ENCODE data around the gene PCDH9.

DNA sequence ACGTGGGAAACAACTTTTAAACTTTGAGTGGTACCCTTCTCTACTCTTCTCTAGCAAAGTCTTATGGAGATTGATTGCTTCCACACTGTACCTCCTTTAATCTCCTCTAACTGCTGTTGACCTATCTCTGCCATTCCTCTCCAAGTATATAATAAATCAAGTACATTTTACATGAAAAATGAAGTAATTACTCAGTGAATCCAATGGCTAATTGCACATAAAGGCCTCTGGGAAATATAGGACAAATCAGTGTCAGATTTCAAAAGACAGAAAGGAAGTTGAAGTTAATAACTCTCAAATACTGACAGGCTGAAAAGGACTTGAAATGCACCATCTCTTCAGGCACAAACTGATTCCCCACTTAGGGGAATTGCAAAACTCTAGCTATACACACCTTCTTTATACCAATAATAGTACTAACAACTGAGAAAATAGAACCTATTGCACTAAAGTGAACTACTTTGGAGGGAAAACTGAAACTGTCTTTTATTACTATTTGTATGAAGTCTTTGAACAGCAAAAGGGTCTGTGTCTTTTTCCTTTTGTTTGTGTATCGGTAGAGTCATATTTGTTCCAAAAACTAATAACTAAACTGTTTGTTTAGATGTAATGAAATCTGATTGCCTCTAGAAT is 701.1 kb downstream of the PCDH9 start:
- TF ChIP-seq CTCF (conservative IDR thresholded peaks at IDR 0.05 in 1 of 2, IDR thresholded peaks at IDR 0.05 in 1 of 2; ENCODE audit: extremely low read depth in 1 of 2, insufficient read depth in 1 of 2, low read depth in 1 of 2, low read length in 2 of 2): no peak
- TF ChIP-seq EZH2 (IDR thresholded peaks at IDR 0.05; ENCODE audit: borderline replicate concordance, low read length): no peak

All from mammary epithelial cell (primary cell).